Measurements from ENCODE around the gene MIPEP. TPM values are rescaled to one million over a fixed set of nuclear protein-coding genes. Genes with fewer than 3 reads are reported as not detected.

Gene MIPEP
- total RNA-seq, 4 donors from 2014 or later, result 12.1 to 20.3 (median 16.0) TPM

- no peak overlapping the region for H3K4me3 ChIP-seq
- no peak for TF ChIP-seq CTCF (IDR thresholded peaks at IDR 0.05)
- no peak for TF ChIP-seq POLR2A (IDR thresholded peaks at IDR 0.05; ENCODE audit: low read depth)
- TF ChIP-seq EP300 (IDR thresholded peaks at IDR 0.05), result no peak
- TF ChIP-seq POLR2AphosphoS5 (IDR thresholded peaks at IDR 0.05), result no peak
- H3K4me1 ChIP-seq, result peaks cover 0 to 18% (median 12%) of the 10 kb centered on the region in 4 donors
- intact Hi-C loops (cut with DNase I), result no loop called here
- no peak for DNase-seq (ENCODE audit: extremely low spot score)
- no peaks in the 10 kb centered on the region for H3K9me3 ChIP-seq
- no peaks in the 10 kb centered on the region for H3K27me3 ChIP-seq
- no peak overlapping the region for H3K27ac ChIP-seq (replicated peaks in 1 of 4)
- WGBS, result 86% methylated on average over 8 of the region's 8 CpGs
- peaks cover 0 to 17% (median 6%) of the 10 kb centered on the region in 4 donors for H3K36me3 ChIP-seq
Measured at GRCh38 chr13:23867027-23867491, 22.1 kb downstream of the MIPEP start.

GRCh38 chr13:23866420-23867026 lies 22.7 kb downstream of the MIPEP start:
- no peak for TF ChIP-seq EP300 (IDR thresholded peaks at IDR 0.05)
- no peak for TF ChIP-seq POLR2AphosphoS5 (IDR thresholded peaks at IDR 0.05)
- TF ChIP-seq POLR2A (IDR thresholded peaks at IDR 0.05; ENCODE audit: low read depth), result no peak
- no peak for TF ChIP-seq CTCF (IDR thresholded peaks at IDR 0.05)
- WGBS, result 84% methylated on average over 9 of the region's 9 CpGs
- Histone ChIP-seq H3K4me3 (no peak overlapping the region), H3K9me3 (no peaks in the 10 kb centered on the region), H3K27ac (replicated peaks in 1 of 4) (no peak overlapping the region), H3K36me3 (peaks cover 0 to 21% (median 8%) of the 10 kb centered on the region in 4 donors), H3K4me1 (peaks cover 0 to 18% (median 12%) of the 10 kb centered on the region in 4 donors), H3K27me3 (no peaks in the 10 kb centered on the region)
- intact Hi-C loops (cut with DNase I), result no loop called here
- DNase-seq (ENCODE audit: extremely low spot score), result no peak

- Histone ChIP-seq H3K9me3 (no peaks in the 10 kb centered on the region), H3K36me3 (peaks cover 0 to 27% (median 10%) of the 10 kb centered on the region in 4 donors), H3K27me3 (no peaks in the 10 kb centered on the region), H3K4me3 (no peak overlapping the region), H3K27ac (replicated peaks in 1 of 4) (no peak overlapping the region), H3K4me1 (peaks cover 0 to 18% (median 10%) of the 10 kb centered on the region in 4 donors)
- no peak for TF ChIP-seq POLR2A (IDR thresholded peaks at IDR 0.05; ENCODE audit: low read depth)
- no peak for TF ChIP-seq CTCF (IDR thresholded peaks at IDR 0.05)
- no peak for TF ChIP-seq POLR2AphosphoS5 (IDR thresholded peaks at IDR 0.05)
- no peak for TF ChIP-seq EP300 (IDR thresholded peaks at IDR 0.05)
- 87% methylated on average over 7 of the region's 7 CpGs for WGBS
- intact Hi-C loops (cut with DNase I), result no loop called here
- no peak for DNase-seq (ENCODE audit: extremely low spot score)
Measured at GRCh38 chr13:23865906-23866305, 23.3 kb downstream of the MIPEP start.

- H3K4me1 ChIP-seq, result peaks cover 0 to 18% (median 8%) of the 10 kb centered on the region in 4 donors
- no peak overlapping the region for H3K4me3 ChIP-seq
- no peaks in the 10 kb centered on the region for H3K27me3 ChIP-seq
- intact Hi-C loops (cut with DNase I), result no loop called here
- no peak for TF ChIP-seq EP300 (IDR thresholded peaks at IDR 0.05)
- no peak for TF ChIP-seq CTCF (IDR thresholded peaks at IDR 0.05)
- no peak for TF ChIP-seq POLR2A (IDR thresholded peaks at IDR 0.05; ENCODE audit: low read depth)
- TF ChIP-seq POLR2AphosphoS5 (IDR thresholded peaks at IDR 0.05), result no peak
- DNase-seq (ENCODE audit: extremely low spot score), result no peak
- 74% methylated on average over 1 of the region's 1 CpG for WGBS
- H3K27ac ChIP-seq (replicated peaks in 1 of 4), result no peak overlapping the region
- H3K36me3 ChIP-seq, result peaks cover 0 to 32% (median 10%) of the 10 kb centered on the region in 4 donors
- no peaks in the 10 kb centered on the region for H3K9me3 ChIP-seq
Measured at GRCh38 chr13:23865026-23865425, 24.2 kb downstream of the MIPEP start.
